ENCODE data around the gene LRFN4. TPM values are rescaled to one million over a fixed set of nuclear protein-coding genes. Genes with fewer than 3 reads are reported as not detected.

LRFN4 gene
- total RNA-seq, 1 experiment from 2014 or later: 70.3 TPM

- no peak for TF ChIP-seq ZNF512 (CRISPR knock-in tag; IDR thresholded peaks at IDR 0.05; ENCODE audit: borderline replicate concordance)
- no peak for TF ChIP-seq ZNF263 (CRISPR knock-in tag; IDR thresholded peaks at IDR 0.05; ENCODE audit: low read depth)
- TF ChIP-seq ZNF671 (CRISPR knock-in tag; IDR thresholded peaks at IDR 0.05): no peak
- TF ChIP-seq ZNF416 (CRISPR knock-in tag; IDR thresholded peaks at IDR 0.05): no peak
- TF ChIP-seq ZNF423 (CRISPR knock-in tag; IDR thresholded peaks at IDR 0.05): no peak
- TF ChIP-seq ZNF317 (CRISPR knock-in tag; IDR thresholded peaks at IDR 0.05; ENCODE audit: borderline replicate concordance, low read depth): no peak
- TF ChIP-seq E2F5 (CRISPR knock-in tag; IDR thresholded peaks at IDR 0.05): no peak
- TF ChIP-seq, protein P1, sequence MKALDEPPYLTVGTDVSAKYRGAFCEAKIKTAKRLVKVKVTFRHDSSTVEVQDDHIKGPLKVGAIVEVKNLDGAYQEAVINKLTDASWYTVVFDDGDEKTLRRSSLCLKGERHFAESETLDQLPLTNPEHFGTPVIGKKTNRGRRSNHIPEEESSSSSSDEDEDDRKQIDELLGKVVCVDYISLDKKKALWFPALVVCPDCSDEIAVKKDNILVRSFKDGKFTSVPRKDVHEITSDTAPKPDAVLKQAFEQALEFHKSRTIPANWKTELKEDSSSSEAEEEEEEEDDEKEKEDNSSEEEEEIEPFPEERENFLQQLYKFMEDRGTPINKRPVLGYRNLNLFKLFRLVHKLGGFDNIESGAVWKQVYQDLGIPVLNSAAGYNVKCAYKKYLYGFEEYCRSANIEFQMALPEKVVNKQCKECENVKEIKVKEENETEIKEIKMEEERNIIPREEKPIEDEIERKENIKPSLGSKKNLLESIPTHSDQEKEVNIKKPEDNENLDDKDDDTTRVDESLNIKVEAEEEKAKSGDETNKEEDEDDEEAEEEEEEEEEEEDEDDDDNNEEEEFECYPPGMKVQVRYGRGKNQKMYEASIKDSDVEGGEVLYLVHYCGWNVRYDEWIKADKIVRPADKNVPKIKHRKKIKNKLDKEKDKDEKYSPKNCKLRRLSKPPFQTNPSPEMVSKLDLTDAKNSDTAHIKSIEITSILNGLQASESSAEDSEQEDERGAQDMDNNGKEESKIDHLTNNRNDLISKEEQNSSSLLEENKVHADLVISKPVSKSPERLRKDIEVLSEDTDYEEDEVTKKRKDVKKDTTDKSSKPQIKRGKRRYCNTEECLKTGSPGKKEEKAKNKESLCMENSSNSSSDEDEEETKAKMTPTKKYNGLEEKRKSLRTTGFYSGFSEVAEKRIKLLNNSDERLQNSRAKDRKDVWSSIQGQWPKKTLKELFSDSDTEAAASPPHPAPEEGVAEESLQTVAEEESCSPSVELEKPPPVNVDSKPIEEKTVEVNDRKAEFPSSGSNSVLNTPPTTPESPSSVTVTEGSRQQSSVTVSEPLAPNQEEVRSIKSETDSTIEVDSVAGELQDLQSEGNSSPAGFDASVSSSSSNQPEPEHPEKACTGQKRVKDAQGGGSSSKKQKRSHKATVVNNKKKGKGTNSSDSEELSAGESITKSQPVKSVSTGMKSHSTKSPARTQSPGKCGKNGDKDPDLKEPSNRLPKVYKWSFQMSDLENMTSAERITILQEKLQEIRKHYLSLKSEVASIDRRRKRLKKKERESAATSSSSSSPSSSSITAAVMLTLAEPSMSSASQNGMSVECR (CRISPR knock-in tag; IDR thresholded peaks at IDR 0.05; ENCODE audit: borderline replicate concordance): no peak
- TF ChIP-seq NFE2L1 (CRISPR knock-in tag; IDR thresholded peaks at IDR 0.05): no peak
- TF ChIP-seq ETV6 (CRISPR knock-in tag; IDR thresholded peaks at IDR 0.05): no peak
- TF ChIP-seq MYBL2 (CRISPR knock-in tag; IDR thresholded peaks at IDR 0.05): no peak
Measured at GRCh38 chr11:66862559-66863037, 5.7 kb downstream of the LRFN4 start (continued).

DNA sequence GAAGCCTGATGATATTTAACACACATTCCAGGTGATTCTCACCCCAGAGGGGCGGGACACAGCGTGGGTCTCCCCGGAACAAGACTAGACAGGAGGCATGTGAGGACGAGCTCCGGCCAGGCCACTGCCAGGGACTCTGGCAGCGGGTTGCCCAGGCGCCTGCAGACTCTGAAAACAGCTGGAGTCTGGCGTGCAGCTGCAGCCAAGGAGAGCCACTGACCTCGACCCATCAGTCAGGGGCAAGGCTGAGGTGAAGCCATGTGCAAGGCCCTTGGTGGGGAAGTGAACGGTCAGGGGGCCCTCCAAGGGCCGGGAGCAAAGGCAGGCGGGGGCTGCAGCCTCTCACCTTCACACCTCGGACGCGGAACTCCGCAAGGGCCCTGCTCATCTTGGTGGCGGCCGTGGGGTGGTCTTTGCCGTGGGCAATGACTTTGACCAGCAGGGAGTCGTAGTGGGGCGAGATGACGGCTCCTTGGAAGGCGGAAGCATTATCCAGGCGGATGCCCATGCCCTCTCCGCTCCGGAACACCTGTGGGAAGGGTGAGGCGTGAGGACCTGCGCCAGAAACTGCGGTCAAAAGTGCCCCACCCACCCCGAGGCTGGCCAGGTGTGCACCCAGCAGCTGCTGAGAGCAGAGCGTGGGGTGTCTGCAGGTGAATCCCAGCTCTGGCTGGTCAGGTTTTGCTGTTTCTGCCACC is 6.7 kb downstream of the LRFN4 start:
- no peak overlapping the region for H3K27ac Mint-ChIP-seq
- H3K9me3 Mint-ChIP-seq: no peaks in the 10 kb centered on the region
- H3K4me3 Mint-ChIP-seq: no peak overlapping the region
- H3K27me3 Mint-ChIP-seq (ENCODE audit: low read depth): no peaks in the 10 kb centered on the region
- DNase-seq (ENCODE audit: low spot score) (no peak), ATAC-seq (no peak)
- H3K36me3 Mint-ChIP-seq: no peaks in the 10 kb centered on the region
- POLR2A ChIA-PET: interaction anchor here (0.5 kb wide), 1 partner anchor 325 kb away, joined by 3 read pairs; no protein-coding TSS in a partner anchor
- 0 out of 2 replicates have a peak, but pooled peaks cover 3% of the 10 kb centered on the region for H3K4me1 Mint-ChIP-seq
- CTCF ChIA-PET: interaction anchor here (0.8 to 2.6 kb wide), 3 partner anchors 12 to 113 kb away, joined by 5 to 9 read pairs (median 7); no protein-coding TSS in a partner anchor
- no peak for TF ChIP-seq TP53 (CRISPR knock-in tag; IDR thresholded peaks at IDR 0.05)
- TF ChIP-seq NFATC4 (CRISPR knock-in tag; IDR thresholded peaks at IDR 0.05): no peak
- TF ChIP-seq ZNF263 (CRISPR knock-in tag; IDR thresholded peaks at IDR 0.05; ENCODE audit: low read depth): no peak
- TF ChIP-seq MLX (CRISPR knock-in tag; IDR thresholded peaks at IDR 0.05): no peak
- no peak for TF ChIP-seq PRRX2 (CRISPR knock-in tag; IDR thresholded peaks at IDR 0.05)
- no peak for TF ChIP-seq ELF4 (CRISPR knock-in tag; IDR thresholded peaks at IDR 0.05; ENCODE audit: low read depth)
- no peak for TF ChIP-seq CREB1 (CRISPR knock-in tag; IDR thresholded peaks at IDR 0.05)
- no peak for TF ChIP-seq JUN (CRISPR knock-in tag; IDR thresholded peaks at IDR 0.05)
- no peak for TF ChIP-seq ATF1 (CRISPR knock-in tag; IDR thresholded peaks at IDR 0.05)
- no peak for TF ChIP-seq E2F4 (CRISPR knock-in tag; IDR thresholded peaks at IDR 0.05; ENCODE audit: borderline replicate concordance, low read depth)
- TF ChIP-seq ZNF671 (CRISPR knock-in tag; IDR thresholded peaks at IDR 0.05): no peak
- TF ChIP-seq, protein P2, sequence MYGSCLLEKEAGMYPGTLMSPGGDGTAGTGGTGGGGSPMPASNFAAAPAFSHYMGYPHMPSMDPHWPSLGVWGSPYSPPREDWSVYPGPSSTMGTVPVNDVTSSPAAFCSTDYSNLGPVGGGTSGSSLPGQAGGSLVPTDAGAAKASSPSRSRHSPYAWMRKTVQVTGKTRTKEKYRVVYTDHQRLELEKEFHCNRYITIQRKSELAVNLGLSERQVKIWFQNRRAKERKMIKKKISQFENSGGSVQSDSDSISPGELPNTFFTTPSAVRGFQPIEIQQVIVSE (CRISPR knock-in tag; IDR thresholded peaks at IDR 0.05; ENCODE audit: borderline replicate concordance): no peak
- TF ChIP-seq, protein P3, sequence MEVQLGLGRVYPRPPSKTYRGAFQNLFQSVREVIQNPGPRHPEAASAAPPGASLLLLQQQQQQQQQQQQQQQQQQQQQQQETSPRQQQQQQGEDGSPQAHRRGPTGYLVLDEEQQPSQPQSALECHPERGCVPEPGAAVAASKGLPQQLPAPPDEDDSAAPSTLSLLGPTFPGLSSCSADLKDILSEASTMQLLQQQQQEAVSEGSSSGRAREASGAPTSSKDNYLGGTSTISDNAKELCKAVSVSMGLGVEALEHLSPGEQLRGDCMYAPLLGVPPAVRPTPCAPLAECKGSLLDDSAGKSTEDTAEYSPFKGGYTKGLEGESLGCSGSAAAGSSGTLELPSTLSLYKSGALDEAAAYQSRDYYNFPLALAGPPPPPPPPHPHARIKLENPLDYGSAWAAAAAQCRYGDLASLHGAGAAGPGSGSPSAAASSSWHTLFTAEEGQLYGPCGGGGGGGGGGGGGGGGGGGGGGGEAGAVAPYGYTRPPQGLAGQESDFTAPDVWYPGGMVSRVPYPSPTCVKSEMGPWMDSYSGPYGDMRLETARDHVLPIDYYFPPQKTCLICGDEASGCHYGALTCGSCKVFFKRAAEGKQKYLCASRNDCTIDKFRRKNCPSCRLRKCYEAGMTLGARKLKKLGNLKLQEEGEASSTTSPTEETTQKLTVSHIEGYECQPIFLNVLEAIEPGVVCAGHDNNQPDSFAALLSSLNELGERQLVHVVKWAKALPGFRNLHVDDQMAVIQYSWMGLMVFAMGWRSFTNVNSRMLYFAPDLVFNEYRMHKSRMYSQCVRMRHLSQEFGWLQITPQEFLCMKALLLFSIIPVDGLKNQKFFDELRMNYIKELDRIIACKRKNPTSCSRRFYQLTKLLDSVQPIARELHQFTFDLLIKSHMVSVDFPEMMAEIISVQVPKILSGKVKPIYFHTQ (CRISPR knock-in tag; IDR thresholded peaks at IDR 0.05): no peak
- no peak for TF ChIP-seq RORB (CRISPR knock-in tag; IDR thresholded peaks at IDR 0.05)

All from WTC11 (cell line).